ENCODE measurements around the gene PKN2.

GRCh38 chr1:88684482-88685258 is 597 bp downstream of the PKN2 start:
- TF ChIP-seq, protein P1, sequence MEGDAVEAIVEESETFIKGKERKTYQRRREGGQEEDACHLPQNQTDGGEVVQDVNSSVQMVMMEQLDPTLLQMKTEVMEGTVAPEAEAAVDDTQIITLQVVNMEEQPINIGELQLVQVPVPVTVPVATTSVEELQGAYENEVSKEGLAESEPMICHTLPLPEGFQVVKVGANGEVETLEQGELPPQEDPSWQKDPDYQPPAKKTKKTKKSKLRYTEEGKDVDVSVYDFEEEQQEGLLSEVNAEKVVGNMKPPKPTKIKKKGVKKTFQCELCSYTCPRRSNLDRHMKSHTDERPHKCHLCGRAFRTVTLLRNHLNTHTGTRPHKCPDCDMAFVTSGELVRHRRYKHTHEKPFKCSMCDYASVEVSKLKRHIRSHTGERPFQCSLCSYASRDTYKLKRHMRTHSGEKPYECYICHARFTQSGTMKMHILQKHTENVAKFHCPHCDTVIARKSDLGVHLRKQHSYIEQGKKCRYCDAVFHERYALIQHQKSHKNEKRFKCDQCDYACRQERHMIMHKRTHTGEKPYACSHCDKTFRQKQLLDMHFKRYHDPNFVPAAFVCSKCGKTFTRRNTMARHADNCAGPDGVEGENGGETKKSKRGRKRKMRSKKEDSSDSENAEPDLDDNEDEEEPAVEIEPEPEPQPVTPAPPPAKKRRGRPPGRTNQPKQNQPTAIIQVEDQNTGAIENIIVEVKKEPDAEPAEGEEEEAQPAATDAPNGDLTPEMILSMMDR (IDR thresholded peaks at IDR 0.05) = peak in 1 of 6 experiments; percentile 0
- TF ChIP-seq POLR2A (IDR thresholded peaks at IDR 0.05) = peak in 1 of 2 donors; percentile 26

All from thyroid gland (tissue), 4 donors.